Measurements from ENCODE around the gene CDS2. TPM values are rescaled to one million over a fixed set of nuclear protein-coding genes. Genes with fewer than 3 reads are reported as not detected.
A peak's percentile ranks its signal among the peaks of the same experiment; 100 is the strongest.

Gene CDS2
- total RNA-seq, 1 experiment from 2014 or later, result 25.7 TPM

- Mint-ChIP-seq H3K9me3 (ENCODE audit: low read depth, unreplicated experiment) (no peaks in the 10 kb centered on the region), H3K36me3 (ENCODE audit: insufficient read depth, unreplicated experiment) (peaks cover 5% of the 10 kb centered on the region), H3K4me1 (ENCODE audit: low read depth, unreplicated experiment) (no peaks in the 10 kb centered on the region), H3K27me3 (ENCODE audit: unreplicated experiment) (no peaks in the 10 kb centered on the region), H3K27ac (ENCODE audit: unreplicated experiment) (no peak overlapping the region), H3K4me3 (ENCODE audit: low read depth, unreplicated experiment) (no peak overlapping the region)
- CTCF ChIA-PET, result interaction anchor here (0.7 to 1.5 kb wide), 3 partner anchors 44 to 342 kb away, joined by 3 to 6 read pairs (median 3); no protein-coding TSS in a partner anchor
- TF ChIP-seq, protein P1, sequence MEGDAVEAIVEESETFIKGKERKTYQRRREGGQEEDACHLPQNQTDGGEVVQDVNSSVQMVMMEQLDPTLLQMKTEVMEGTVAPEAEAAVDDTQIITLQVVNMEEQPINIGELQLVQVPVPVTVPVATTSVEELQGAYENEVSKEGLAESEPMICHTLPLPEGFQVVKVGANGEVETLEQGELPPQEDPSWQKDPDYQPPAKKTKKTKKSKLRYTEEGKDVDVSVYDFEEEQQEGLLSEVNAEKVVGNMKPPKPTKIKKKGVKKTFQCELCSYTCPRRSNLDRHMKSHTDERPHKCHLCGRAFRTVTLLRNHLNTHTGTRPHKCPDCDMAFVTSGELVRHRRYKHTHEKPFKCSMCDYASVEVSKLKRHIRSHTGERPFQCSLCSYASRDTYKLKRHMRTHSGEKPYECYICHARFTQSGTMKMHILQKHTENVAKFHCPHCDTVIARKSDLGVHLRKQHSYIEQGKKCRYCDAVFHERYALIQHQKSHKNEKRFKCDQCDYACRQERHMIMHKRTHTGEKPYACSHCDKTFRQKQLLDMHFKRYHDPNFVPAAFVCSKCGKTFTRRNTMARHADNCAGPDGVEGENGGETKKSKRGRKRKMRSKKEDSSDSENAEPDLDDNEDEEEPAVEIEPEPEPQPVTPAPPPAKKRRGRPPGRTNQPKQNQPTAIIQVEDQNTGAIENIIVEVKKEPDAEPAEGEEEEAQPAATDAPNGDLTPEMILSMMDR (IDR thresholded peaks at IDR 0.05; ENCODE audit: unreplicated experiment), result peak; percentile 71
- intact Hi-C loops (cut with micrococcal nuclease; ENCODE audit: unreplicated experiment), result loop anchor here (5.0 to 10.0 kb wide), 2 partner anchors 46 to 494 kb away; no protein-coding TSS in a partner anchor
- peak; percentile 67 for DNase-seq
- BruUV-seq (replicated peaks), result no TSS peak
Measured at GRCh38 chr20:5100684-5101347, 26.0 kb upstream of the CDS2 start.

DNA sequence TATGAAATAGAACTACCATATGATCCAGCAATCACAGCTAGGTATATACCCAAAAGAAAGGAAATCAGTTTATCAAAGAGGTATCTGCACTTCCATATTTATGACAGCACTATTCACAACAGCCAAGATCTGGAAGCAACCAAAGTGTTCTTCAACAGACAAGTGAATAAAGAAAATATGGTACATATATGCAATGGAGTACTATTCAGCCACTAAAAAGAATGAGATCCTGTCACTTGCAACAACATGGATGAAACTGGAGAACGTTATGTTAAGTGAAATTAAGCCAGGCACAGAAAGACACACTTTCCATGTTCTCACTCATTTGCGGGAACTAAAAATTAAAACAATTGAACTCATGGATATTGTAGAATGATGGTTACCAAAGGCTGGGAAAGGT lies 22.3 kb upstream of the CDS2 start:
- CTCF ChIA-PET, result no interaction called here

GRCh38 chr20:5109276-5109675 lies 17.5 kb upstream of the CDS2 start:
- H3K36me3 Mint-ChIP-seq (ENCODE audit: insufficient read depth, unreplicated experiment), result peaks cover 26% of the 10 kb centered on the region
- no peak for DNase-seq
- TF ChIP-seq, protein P1 (IDR thresholded peaks at IDR 0.05; ENCODE audit: unreplicated experiment), result no peak

More for the DNA sequence above, 22.3 kb upstream of the CDS2 start:
- TF ChIP-seq, protein P1 (IDR thresholded peaks at IDR 0.05; ENCODE audit: unreplicated experiment), result no peak
- intact Hi-C loops (cut with micrococcal nuclease; ENCODE audit: unreplicated experiment), result loop anchor here (5.0 to 10.0 kb wide), 2 partner anchors 50 to 497 kb away; no protein-coding TSS in a partner anchor
- Mint-ChIP-seq H3K27me3 (ENCODE audit: unreplicated experiment) (no peaks in the 10 kb centered on the region), H3K27ac (ENCODE audit: unreplicated experiment) (no peak overlapping the region), H3K4me3 (ENCODE audit: low read depth, unreplicated experiment) (no peak overlapping the region), H3K4me1 (ENCODE audit: low read depth, unreplicated experiment) (no peaks in the 10 kb centered on the region), H3K36me3 (ENCODE audit: insufficient read depth, unreplicated experiment) (peaks cover 8% of the 10 kb centered on the region), H3K9me3 (ENCODE audit: low read depth, unreplicated experiment) (no peaks in the 10 kb centered on the region)
- DNase-seq, result no peak
- BruUV-seq (replicated peaks), result no TSS peak

DNA sequence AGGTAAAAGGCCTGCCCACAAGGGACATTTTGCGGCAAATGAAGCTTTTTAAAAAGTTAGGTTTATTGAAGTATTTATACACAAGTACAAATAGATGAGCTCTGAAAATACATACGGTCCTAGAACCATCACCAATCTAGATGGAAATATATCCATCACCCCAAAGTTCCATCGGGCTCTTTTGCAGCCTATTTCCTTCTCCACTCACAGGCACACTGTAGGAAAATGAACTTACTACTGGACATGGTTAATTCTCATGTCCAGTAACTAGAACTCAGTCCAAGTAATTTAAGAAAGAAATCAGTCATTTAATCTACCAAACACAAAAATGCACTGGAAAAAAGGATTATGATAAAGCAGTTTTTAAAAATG lies 13.2 kb upstream of the CDS2 start:
- BruUV-seq (replicated peaks), result no TSS peak
- H3K4me3 Mint-ChIP-seq (ENCODE audit: low read depth, unreplicated experiment), result peak overlapping the region; percentile 85
- DNase-seq, result no peak
- H3K36me3 Mint-ChIP-seq (ENCODE audit: insufficient read depth, unreplicated experiment), result peaks cover 24% of the 10 kb centered on the region
- no peaks in the 10 kb centered on the region for H3K27me3 Mint-ChIP-seq (ENCODE audit: unreplicated experiment)
- peaks cover 11% of the 10 kb centered on the region for H3K4me1 Mint-ChIP-seq (ENCODE audit: low read depth, unreplicated experiment)
- H3K9me3 Mint-ChIP-seq (ENCODE audit: low read depth, unreplicated experiment), result no peaks in the 10 kb centered on the region
- CTCF ChIA-PET, result no interaction called here
- intact Hi-C loops (cut with micrococcal nuclease; ENCODE audit: unreplicated experiment), result no loop called here
- TF ChIP-seq, protein P1 (IDR thresholded peaks at IDR 0.05; ENCODE audit: unreplicated experiment), result no peak
- H3K27ac Mint-ChIP-seq (ENCODE audit: unreplicated experiment), result no peak overlapping the region

More at GRCh38 chr20:5109276-5109675, 17.5 kb upstream of the CDS2 start:
- Mint-ChIP-seq H3K4me1 (ENCODE audit: low read depth, unreplicated experiment) (no peaks in the 10 kb centered on the region), H3K4me3 (ENCODE audit: low read depth, unreplicated experiment) (no peak overlapping the region), H3K9me3 (ENCODE audit: low read depth, unreplicated experiment) (no peaks in the 10 kb centered on the region), H3K27me3 (ENCODE audit: unreplicated experiment) (no peaks in the 10 kb centered on the region), H3K27ac (ENCODE audit: unreplicated experiment) (no peak overlapping the region)
- CTCF ChIA-PET, result no interaction called here
- no TSS peak for BruUV-seq (replicated peaks)
- intact Hi-C loops (cut with micrococcal nuclease; ENCODE audit: unreplicated experiment), result loop anchor here (10.0 kb wide), 1 partner anchor 54 kb away; no protein-coding TSS in a partner anchor
